HG03439 (cell line): ENCODE measurements around the gene PEPD.
"Not testable (repeated sequence)": the region's sequence is repeated elsewhere in the genome, so short reads cannot be mapped to it uniquely, and the experiment has no call there.

ENCODE experiments used
- ATAC-seq: cut with Tn5 transposase; IDR thresholded peaks from one replicate; pipeline ENCODE4 v1.9.1; 2021; ENCODE audit warnings: mild to moderate bottlenecking, moderate library complexity; ENCODE audit not compliant: unreplicated experiment

PEPD gene

DNA sequence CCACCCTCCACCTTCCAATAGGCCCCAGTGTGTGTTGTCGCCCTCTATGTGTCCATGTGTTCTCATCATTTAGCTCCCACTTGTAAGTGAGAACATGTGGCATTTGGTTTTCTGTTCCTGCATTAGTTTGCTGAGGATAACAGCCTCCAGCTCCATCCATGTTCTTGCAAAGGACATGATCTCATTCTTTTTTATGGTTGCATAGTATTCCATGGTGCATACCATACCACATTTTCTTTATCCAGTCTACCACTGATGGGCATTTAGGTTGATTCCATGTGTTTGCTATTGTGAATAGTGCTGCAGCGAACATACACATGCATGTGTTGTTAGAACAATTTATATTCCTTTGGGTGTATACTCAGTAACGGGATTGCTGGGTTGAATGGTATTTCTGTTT is 42.0 kb downstream of the PEPD start:
- ATAC-seq: not testable (repeated sequence)

DNA sequence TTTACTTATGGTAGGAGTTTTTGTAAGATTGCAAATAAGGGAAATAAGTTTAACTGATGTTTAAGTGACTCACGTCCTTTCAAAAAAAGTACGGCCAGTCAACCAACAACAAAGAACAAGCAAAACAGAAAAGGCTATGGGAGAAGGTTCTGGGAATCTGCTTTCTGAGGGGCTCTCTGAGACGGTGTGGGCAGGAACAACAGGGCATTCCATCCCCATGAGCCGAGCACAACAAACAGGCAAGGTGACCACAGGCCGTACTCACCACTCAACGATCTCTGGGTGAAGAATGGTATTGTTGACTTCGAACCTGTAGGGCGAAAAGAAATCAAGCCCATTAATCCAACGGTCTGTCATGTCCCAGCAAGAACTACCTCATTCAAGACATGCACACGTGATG is 43.8 kb downstream of the PEPD start:
- ATAC-seq: no peak

DNA sequence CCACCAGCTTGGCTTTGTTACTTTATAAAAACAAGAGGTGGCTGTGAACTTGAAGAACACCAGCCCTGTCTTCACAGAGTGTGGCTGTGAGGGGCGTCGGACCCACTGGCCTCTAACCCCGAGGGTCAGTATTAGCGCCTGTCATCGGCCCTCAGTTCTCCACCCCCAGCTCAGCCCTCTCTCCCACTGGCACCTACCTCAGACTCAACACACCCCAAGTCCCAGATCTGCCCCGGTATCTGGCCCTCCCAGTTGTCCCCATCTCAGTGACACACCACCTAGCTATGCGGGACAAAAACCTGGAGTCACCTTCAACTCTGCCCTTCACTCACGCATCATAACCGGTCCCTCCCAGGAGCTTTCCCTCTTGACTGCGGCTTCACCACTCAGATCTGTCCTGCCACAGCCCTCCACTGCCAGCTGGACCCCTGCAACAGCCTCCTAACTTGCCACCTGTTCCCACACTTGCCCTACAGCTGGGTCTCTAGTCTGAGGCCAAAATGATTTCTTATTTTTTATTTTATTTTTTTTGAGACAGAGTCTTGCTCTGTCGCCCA is 45.4 kb downstream of the PEPD start:
- ATAC-seq: no peak

DNA sequence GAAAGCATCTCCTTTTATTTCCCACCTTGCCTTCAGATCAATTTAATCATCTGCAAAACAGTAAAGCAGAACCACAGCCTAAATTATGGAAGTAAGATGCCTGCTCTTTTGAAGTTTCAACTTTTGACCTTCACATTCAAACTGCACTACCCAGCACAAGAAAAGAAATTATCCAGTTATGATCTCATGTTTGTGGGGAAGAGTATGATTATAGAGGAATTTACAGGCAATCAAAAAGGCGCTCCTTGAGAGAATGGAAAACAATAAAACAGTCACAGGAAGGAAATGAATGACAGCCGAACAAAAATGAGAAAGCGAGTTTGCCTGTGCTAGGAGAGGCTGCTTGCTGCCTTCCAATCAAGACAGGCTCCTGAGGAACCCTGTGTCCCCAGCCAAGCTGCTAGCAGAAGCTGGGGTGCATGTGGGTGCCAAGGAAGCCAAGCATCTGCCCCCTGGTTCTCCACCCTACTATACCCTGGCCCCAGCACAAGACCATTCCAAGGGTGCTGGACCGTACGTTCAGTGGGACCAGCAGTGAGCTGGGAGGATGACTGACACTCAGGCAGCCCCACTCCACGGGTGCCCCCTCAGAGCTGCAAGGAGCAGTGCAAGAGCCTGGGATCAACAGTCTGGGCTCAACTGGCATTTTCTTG is 47.8 kb downstream of the PEPD start:
- no peak for ATAC-seq

DNA sequence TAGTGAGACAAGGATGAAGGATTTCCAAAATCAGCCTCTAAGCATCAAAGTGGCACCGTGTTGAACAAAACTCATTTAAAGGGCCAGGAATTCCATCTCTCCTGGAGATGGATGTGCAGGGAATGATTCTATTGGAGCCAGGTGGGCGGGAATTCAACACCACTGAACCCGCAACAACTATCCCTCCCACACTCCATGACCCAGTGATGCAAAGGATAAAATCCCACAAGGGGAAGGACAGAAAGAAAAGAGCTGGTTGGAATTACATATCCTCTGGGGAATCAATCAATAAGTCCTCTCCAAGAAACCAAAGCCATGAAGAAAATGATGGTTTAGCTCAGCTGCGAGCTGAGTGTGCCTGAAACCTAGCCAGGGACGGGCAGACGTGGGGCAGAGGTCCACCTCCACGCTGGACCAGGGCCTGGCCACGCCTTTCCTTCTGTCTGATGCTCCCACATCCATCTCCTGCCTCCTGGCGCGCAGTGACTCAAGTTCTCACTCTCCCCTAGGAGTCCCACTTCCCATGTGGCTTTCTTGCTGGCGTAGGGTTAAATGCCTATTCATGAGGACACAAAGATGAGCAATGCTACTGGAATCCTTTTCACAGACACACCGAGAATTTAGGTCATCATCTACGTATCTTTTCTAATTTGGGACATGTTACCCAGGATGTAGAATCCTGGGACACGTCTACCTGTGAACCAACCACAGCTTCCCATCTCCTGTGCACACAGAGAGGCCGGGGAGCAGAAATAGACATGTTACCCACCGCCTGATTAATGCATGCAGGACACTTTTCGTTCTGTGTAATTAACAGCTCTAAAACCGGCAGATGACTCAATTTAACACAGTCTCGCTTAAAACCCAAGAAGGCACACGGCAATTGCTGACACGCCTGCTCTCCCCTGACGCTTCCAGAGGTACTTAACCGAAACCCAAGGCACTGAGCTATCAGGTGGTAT is 48.6 kb downstream of the PEPD start:
- no peak for ATAC-seq

DNA sequence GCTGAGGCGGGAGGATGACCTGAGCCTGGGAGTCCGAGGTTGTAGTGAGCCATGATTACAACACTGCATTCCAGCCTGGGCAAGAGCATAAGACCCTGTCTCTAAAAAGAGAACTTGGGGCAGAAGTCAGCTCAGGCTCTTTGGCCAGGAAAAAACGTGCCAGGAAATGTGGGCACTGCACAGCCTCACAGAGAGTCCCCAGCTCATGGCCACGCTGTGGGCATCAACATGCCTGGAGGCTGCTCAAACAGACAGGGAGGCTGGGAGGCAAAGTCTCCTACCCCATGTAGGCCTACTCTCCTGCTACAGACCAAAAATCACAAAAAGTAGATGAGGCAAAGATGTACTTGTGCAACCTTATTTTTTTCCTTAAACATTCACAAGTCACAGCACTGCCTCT is 49.4 kb downstream of the PEPD start:
- ATAC-seq: no peak

DNA sequence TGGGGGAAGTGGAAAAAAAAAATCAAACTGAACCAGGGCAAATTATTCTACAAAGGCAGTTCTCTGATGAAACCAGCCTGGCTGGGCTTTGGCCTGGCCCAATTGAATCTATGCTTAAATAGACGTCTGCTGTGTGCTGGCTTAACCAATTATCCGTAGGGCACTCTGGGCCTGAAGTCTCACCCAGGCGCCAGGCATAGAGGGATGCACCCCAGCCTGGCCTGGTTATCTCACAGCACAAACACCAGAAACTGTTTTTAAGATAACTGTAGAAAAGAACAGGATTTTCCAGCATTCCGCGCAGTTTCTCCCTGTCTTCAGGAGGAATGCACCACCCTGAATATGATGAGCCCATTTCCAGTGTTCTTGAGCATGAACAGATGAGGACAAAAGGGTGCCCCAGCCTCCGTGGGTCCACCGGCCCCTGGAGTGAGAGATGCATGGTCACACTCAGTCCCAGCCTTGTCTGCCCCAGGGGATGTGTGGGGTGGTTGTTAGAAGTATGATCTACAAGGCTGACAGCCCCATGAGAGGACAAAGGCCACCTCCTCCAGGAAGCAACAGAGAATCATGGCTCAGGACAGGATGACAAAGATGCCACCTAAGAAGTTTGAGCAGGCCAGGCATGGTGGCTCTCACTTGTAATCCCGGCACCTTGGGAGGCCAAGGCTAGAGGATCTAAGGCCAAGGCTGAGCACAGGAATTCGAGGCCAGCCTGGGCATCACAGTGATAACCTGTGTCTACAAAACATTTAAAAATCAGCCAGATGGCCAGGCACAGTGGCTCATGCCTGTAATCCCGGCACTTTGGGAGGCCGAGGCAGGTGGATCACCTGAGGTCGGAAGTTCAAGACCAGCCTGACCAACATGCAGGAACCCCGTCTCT is 50.2 kb downstream of the PEPD start:
- no peak for ATAC-seq

DNA sequence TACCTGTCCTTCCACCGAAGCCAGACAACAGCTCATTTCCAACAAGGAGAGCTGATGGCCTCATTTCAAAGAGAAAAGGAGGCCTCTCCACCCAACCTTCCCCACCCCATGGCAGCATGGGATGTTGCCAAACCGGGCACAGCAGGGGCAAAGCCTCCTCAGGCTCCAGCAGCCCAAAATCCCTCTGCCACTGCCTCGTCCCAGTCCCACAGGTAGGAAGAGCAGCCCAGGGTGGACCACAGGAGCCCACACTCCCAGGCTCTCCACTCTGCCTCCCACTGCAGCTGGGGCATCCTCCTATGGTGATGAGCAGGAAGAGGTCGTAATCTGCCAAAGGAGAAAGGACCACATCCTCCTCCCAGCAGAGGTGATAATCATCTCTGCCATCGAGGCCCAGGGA is 50.9 kb downstream of the PEPD start:
- no peak for ATAC-seq

DNA sequence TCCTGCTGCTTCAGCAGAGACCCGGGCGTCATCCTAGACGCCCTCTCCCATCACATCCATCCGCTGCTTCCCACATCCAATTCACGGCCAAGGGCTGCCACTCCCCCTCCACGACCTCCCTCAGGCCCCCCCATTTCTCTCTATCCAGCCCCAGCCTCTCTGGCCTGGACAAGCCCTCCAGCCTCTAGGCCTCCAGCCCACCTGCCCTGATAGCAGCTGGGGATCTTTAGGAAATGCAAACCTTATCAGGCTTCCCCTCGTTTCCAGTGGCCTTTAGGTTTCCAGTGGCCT is 51.6 kb downstream of the PEPD start:
- ATAC-seq: no peak

DNA sequence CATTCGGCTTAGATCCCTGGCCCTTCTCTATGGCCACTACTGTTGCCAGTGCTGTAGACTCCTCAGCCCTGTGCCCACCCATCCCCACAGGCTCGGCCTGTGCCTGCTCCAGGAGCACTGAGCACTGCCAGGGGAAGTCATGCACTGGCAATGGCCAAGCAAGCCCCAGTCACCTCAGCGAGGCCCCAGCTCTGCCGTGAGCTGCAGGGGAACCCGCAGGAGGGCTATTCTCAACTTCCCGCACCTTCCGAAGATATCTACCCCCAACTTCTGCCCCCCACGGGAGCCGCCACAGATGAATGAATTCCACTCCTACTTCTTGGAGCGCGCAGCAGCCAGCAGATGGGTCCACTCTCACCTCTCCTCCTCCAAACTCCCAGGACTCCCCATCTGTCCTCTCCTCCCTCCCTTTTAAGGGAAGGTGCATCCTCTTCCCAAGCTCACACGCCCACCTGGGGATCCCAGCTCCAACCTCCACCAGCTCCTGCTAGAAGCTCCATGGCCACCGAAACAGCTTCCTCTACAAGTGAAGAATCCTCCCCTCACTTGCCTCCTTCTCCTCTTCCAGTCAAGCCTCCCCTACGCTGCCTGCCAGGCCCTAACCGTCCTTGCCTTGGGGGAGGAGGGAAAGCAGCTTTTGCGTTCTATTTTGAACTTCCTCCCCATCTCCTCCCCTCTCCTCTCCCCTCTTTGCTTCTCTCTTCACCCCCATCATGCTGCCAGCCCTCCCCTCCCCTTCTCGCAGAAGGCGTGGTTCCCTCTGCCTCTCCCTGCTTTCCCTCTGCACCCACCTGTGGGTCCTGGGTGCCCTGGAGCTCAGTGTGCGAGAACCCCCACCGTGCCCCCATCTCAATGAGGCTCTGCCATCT is 52.2 kb downstream of the PEPD start:
- no peak for ATAC-seq

DNA sequence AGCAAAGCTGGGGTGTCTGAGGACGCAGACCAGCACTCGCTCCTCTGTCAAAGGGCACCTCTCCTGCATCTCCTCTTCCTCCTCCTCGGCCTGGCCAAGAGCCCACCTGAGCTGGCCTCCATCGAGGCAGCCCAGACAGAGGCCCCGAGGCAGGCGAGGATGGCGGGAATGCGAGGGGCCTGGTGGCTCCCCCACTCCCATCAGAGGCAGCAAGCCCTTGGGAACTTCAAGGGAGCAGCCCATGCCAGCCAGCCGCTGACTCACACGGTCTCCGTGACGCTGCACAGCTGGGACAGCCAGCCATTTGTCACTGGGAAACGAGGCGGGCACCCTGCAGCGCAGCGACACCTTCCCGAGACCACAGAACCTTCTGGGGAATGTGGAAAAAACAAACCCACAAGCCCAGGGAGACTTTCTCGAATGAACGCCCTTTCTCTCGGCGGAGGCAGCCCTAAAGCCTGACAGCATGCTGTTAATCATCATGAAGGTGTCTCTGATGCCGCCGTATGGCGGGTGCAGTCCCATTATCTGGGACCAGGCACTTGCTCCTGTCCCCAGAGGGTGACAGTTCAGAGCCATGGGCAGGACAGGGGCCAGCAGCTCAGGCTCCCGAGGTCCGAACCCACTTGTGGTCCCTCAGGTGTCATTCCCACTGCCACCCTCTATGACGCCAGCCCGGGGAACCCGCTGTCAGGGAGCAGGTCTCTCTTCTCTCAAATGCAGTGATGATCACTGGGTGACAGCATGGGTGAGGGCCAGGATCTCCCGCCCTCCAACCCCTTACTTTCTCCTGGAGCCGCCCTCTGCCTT is 53.0 kb downstream of the PEPD start:
- no peak for ATAC-seq

DNA sequence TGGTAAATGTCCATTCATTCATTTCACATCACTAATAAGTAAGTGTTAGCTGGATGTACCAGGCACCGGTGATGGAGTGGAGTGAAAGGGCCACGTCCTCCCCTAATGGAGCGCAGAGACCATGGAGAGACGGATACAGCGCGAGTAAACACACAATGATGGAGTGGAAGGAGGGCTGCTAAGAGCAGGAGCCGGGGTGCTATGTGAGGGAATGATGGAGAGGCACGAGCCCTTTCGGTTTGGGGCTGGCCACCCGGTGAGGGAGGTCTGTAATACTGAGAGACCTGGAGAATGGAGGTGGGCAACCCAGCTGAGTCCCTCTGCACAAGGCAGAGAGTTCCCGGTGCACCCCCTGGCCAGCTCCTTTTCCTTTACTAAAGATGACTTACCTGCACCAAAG is 53.7 kb downstream of the PEPD start:
- ATAC-seq: no peak

DNA sequence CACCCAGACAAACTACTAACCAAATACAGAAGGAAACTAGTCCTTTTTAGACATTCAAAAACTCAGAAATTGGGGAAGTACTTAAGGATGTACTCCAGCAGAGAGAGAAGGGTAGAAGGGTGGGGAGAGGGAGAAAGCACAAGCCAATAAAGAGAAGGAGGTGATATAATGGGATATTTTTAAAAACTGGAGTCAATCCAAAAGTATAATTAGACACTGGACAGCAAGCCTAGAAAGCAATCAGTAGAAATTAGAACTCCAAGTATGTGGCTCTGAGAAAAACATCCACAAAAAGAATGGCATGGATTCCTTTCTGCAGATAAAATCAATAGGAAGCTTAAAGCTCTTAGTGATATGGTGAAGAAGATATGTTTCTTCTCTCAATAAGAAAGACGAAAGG is 55.8 kb downstream of the PEPD start:
- no peak for ATAC-seq

DNA sequence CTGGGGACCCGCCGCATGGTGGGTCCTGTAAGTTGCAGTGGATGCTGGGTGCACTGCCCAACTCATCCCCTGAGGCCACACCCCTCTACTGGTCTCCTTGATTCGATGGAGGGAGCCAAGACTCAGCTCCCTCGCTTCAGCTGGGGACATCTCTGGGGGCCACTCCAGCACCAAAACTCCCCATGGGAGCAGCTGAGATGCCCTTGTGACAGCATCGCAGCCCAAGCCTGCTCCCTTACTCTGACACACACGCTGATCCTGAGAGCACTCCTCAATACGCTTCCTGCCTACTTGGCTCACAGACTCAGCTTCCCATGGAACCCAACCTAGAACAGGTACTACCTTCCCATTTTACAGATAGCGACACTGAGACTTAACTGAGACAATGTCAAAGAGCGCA is 56.2 kb downstream of the PEPD start:
- no peak for ATAC-seq

DNA sequence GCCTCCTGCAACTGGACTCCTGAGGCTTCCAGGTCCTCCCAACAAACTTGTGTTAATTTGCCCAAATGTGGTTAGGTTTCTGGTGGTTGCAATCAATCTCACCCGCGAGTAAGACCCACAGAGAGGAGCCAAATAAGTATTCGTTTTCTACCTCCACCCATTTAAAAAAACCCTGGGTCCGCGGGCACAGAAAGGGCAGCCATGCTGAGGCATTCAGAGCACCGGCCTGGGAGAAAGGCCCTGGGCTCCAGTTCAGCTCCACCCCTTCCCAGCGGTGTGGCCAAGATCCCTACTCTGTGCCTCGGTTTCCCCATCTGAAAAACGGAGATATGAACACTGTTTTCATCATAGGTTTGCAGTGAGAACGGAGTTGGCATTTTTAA is 56.9 kb downstream of the PEPD start:
- no peak for ATAC-seq

DNA sequence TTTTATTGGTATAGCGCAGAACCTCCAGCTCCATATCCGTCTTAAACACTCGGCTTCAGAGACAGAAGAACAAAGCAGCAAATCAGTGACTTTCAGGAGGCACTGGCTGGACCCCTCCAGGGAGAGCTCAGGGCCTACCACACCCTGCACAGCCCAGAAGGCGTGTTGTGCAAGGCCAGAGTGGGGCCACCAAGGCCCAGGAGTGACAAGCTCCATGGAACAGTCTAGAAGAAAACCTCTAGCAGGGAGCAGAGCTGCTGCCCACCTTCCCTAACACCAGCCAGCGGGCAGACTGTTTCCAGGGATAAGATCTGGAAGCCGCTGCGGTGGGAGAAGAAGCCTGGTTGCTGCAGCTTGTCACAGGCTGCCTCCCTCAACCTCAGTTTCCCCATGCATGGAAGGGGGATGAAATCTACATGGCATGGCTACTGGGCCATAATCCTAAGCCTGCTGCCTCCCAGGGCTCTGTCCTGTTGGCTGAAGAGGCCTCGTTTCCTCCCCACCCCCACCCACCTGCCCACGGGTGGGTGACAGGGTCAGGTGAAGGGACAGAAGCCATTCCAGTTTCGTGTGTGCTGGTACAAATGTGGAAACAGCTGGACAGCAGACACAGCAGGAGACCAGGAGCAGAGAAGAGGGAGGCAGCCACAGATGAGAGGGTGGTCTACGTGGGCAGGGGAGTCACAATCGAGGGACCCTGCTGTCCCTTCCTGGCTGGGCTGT is 57.4 kb downstream of the PEPD start:
- ATAC-seq: no peak

DNA sequence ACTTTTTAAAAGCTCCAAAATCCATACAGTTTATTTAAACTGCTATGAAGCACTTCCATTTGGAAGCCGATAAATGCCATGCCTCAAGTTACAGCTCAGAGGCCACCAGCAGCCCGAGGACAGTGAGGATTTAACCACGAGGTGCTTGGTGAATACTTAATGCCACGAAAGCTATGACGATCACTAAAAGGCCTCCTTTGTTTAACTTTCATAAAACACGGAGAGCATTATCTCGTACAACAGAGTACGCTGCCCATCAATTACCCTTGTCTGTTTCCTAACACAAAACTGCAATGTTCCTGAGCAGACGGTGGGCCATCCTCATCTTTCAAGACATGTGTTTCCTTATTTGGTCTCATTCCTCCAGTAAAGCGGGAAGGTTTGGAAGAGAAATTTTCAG is 58.4 kb downstream of the PEPD start:
- ATAC-seq: no peak

DNA sequence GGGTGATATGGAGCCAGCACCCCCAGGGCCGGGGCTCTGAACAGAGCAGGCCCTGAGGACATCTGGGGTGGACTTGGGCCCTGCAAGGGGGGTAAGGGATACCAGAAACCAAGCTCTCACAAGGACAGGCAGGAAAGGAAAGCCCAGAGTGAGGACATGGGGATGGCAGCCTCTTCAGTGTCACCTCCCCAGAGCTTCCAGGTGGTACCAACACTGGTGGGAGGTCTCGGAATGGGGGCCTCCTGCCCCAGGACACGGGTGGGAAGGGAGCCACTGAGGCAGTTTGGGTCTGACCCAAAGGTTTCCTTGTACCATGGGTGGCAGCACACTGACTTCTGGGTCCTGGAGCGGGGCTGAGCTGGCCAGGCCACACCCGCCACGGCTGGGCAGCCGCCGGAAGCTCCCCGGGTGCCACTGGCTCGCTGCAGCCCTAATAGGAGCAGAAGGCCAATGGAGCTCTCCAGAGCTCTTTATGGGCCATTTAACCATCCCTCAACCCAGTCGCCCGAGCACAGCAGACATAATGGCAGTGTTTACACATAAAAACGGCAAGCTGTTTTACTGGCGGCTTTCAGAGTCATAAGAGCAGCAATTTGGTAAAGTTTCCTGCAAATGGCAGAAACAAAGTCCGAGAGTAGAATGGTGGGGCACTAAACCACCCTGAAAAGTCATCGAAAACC is 59.3 kb downstream of the PEPD start:
- ATAC-seq: no peak
